ENCODE data around the gene PIAS4. TPM values are rescaled to one million over a fixed set of nuclear protein-coding genes. Genes with fewer than 3 reads are reported as not detected.
A peak's percentile ranks its signal among the peaks of the same experiment; 100 is the strongest.

PIAS4 gene
- total RNA-seq, 3 donors from 2014 or later: 27.4 to 44.6 (median 29.5) TPM

DNA sequence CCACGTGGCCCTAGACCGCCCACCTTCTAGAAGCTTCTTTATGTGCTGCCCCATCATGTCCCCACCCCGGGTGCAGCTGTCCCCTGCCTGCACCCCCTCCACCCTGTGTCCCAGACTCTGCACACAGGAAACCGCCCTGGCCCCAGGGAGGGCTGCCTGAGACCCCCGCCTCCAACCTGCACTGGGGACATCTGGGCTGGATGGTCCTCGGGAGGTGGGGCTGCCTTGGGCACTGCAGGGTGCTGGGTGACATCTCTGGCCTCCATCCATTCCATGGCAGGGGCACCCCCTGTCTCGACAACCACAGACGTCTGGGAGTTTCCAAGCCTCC is 77.0 kb downstream of the PIAS4 start:
- TF ChIP-seq, protein P1, sequence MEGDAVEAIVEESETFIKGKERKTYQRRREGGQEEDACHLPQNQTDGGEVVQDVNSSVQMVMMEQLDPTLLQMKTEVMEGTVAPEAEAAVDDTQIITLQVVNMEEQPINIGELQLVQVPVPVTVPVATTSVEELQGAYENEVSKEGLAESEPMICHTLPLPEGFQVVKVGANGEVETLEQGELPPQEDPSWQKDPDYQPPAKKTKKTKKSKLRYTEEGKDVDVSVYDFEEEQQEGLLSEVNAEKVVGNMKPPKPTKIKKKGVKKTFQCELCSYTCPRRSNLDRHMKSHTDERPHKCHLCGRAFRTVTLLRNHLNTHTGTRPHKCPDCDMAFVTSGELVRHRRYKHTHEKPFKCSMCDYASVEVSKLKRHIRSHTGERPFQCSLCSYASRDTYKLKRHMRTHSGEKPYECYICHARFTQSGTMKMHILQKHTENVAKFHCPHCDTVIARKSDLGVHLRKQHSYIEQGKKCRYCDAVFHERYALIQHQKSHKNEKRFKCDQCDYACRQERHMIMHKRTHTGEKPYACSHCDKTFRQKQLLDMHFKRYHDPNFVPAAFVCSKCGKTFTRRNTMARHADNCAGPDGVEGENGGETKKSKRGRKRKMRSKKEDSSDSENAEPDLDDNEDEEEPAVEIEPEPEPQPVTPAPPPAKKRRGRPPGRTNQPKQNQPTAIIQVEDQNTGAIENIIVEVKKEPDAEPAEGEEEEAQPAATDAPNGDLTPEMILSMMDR (IDR thresholded peaks at IDR 0.05): no peak
- H3K4me1 ChIP-seq (ENCODE audit: low read depth): peaks cover 36% of the 10 kb centered on the region
- intact Hi-C loops (cut with DNase I, micrococcal nuclease): no loop called here

DNA sequence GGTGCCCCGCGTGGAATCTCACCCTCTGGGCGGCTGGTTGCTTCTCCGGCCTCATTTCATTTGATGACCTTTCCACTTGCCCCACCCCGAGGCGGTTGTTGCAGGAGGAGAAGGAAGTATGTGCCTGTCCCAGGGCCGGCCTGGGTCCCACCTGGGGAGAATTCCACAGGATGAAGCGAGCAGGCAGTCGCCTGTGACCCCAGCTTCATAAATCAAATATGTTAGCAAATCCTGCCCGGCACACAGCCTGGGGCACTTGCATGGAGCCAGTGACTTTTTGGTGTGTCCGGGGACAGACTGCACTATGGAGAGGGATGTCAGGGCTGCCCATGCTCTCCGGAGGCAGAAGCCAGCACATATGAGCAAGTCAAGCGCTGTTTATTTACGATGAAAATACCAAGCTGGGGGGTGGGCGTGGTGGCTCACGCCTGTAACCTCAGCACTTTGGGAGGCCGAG is 78.9 kb downstream of the PIAS4 start:
- ATAC-seq (peak; percentile 64), DNase-seq (peak; percentile 84 to 86 (median 84))
- H3K4me3 ChIP-seq: no peak overlapping the region
- TF ChIP-seq, protein P1 (IDR thresholded peaks at IDR 0.05): no peak
- intact Hi-C loops (cut with DNase I, micrococcal nuclease): no loop called here
- peaks cover 32% of the 10 kb centered on the region for H3K4me1 ChIP-seq (ENCODE audit: low read depth)
- H3K9me3 ChIP-seq: no peaks in the 10 kb centered on the region
- no peaks in the 10 kb centered on the region for H3K36me3 ChIP-seq (ENCODE audit: low read depth)

More for the DNA sequence above, 77.0 kb downstream of the PIAS4 start:
- ATAC-seq: no peak
- H3K9me3 ChIP-seq: no peaks in the 10 kb centered on the region
- no peak for DNase-seq
- no peaks in the 10 kb centered on the region for H3K36me3 ChIP-seq (ENCODE audit: low read depth)
- H3K4me3 ChIP-seq: no peak overlapping the region

DNA sequence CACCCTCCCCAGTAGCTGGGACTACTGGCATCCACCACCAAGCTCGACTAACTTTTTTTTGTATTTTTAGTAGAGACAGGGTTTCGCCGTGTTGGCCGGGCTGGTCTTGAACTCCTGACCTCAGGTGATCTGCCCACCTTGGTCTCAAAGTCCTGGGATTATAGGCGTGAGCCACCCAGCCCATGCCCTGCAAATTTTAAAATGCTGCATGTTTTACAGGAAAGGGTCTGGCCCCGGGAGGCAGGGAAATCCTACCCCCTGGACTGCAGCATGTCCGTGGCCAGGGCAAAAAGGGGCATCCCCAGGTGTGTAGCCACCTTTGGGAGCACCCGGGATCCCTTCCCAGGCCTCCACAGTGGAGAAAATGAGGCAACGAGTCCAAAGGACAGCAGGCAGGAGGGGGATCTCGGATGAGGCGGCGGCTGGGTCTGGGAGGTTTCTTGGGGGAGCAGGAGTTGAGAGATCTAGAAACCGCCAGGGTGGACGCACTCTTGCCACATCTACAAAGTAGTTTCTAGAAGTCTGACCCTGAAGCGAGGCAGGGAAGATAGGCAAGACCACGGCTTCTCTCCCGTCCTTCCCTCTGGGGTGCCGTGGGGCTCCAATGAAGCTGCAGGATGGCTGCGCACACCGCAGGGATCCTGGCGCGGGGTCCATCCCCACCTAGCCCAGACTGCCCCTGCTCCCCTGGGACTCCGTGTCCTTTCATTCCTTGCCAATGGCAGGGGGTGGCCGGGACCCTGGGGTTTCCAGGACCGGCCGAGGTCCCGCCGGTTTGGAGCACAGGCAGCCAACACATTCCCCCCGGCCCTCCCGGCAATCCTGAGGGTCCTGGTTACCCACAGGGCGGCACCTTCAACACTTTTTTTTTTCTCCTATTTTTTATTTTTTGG is 80.5 kb downstream of the PIAS4 start:
- no peak for ATAC-seq
- H3K36me3 ChIP-seq (ENCODE audit: low read depth): no peaks in the 10 kb centered on the region

DNA sequence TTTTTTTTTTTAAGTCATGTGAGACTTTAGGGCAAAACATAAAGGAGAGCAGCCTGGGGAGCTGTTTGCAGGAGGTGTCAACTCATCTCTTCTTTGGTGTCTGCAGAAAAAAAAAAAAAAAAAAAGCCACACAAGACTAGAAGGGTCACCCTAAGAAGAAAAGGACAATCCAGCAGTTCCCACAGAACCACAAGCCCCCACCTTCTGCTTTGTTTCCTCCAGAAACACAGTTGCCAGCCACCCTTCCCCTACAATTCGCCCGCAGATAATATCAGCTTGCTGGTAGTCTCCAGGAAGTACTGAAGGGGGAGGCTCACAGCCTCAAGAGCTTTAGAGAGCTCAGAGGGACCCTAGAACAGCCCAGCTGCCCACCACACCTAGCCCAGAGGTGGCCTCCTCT is 81.4 kb downstream of the PIAS4 start:
- no peaks in the 10 kb centered on the region for H3K36me3 ChIP-seq (ENCODE audit: low read depth)
- TF ChIP-seq, protein P1 (IDR thresholded peaks at IDR 0.05): no peak
- H3K9me3 ChIP-seq: no peaks in the 10 kb centered on the region
- peak; percentile 20 for ATAC-seq
- no peak for DNase-seq
- intact Hi-C loops (cut with DNase I, micrococcal nuclease): no loop called here
- H3K4me3 ChIP-seq: no peak overlapping the region
- peaks cover 27% of the 10 kb centered on the region for H3K4me1 ChIP-seq (ENCODE audit: low read depth)

More for the DNA sequence above, 80.5 kb downstream of the PIAS4 start:
- TF ChIP-seq, protein P1 (IDR thresholded peaks at IDR 0.05): no peak
- intact Hi-C loops (cut with DNase I, micrococcal nuclease): no loop called here
- Histone ChIP-seq H3K9me3 (no peaks in the 10 kb centered on the region), H3K4me3 (no peak overlapping the region), H3K4me1 (ENCODE audit: low read depth) (peaks cover 32% of the 10 kb centered on the region)
- no peak for DNase-seq

Small RNA genes lying within 50 kb of the gene (microRNA-seq; reads per million reads assigned to microRNA genes)
- gene MIR637: not detected

Other genes starting within 250 kb of the PIAS4 start
- 10 to 100 TPM; 18.9 to 23.0 (median 19.2) TPM for gene APBA3, start 246.0 kb upstream of the PIAS4 start, total RNA-seq
- gene MRPL54, start 245.1 kb upstream of the PIAS4 start, total RNA-seq: 10 to 100 TPM; 51.6 to 64.9 (median 56.2) TPM
- gene RAX2, start 235.5 kb upstream of the PIAS4 start, total RNA-seq: not detected
- gene MATK, start 221.4 kb upstream of the PIAS4 start, total RNA-seq: 1 to 10 TPM; 2.2 to 3.6 (median 2.4) TPM
- under 1 TPM in 1 of 3 donors, not detected in 2; 0.66 TPM for gene ZFR2, start 138.7 kb upstream of the PIAS4 start, total RNA-seq
- gene ATCAY, start 127.1 kb upstream of the PIAS4 start, total RNA-seq: 1 to 10 TPM in 1 of 3 donors, under 1 TPM in 2; 0.09 to 2.2 (median 0.22) TPM
- gene NMRK2, start 74.7 kb upstream of the PIAS4 start, total RNA-seq: under 1 TPM in 1 of 3 donors, not detected in 2; 0.36 TPM
- 100 to 1,000 TPM in 1 of 3 donors, 10 to 100 TPM in 2; 51.3 to 121 (median 56.9) TPM for gene DAPK3, start 36.6 kb upstream of the PIAS4 start, total RNA-seq
- 1,000 to 10,000 TPM; 1,826 to 2,582 (median 2,012) TPM for gene EEF2, start 22.3 kb upstream of the PIAS4 start, total RNA-seq
- 100 to 1,000 TPM; 104 to 115 (median 112) TPM for gene ZBTB7A, start 59.2 kb downstream of the PIAS4 start, total RNA-seq
- gene MAP2K2, start 116.4 kb downstream of the PIAS4 start, total RNA-seq: 100 to 1,000 TPM; 173 to 221 (median 192) TPM
- gene CREB3L3, start 145.9 kb downstream of the PIAS4 start, total RNA-seq: 1 to 10 TPM; 2.4 to 5.1 (median 3.4) TPM
- 100 to 1,000 TPM in 2 of 3 donors, 10 to 100 TPM in 1; 60.9 to 138 (median 118) TPM for gene SIRT6, start 174.8 kb downstream of the PIAS4 start, total RNA-seq
- 1 to 10 TPM in 2 of 3 donors, under 1 TPM in 1; 0.95 to 2.7 (median 1.3) TPM for gene ANKRD24, start 175.0 kb downstream of the PIAS4 start, total RNA-seq
- gene EBI3, start 221.8 kb downstream of the PIAS4 start, total RNA-seq: 1 to 10 TPM; 1.1 to 5.4 (median 3.6) TPM
- gene YJU2, start 239.3 kb downstream of the PIAS4 start, total RNA-seq: 10 to 100 TPM; 16.7 to 22.2 (median 20.0) TPM

All from mucosa of descending colon (tissue), 3 donors.